Measurements from ENCODE around the gene ALDH5A1. TPM values are rescaled to one million over a fixed set of nuclear protein-coding genes. Genes with fewer than 3 reads are reported as not detected.
"Not testable (repeated sequence)": the region's sequence is repeated elsewhere in the genome, so short reads cannot be mapped to it uniquely, and the experiment has no call there.

The ALDH5A1 gene
- total and polyA plus RNA-seq, 7 donors, result 2.4 to 5.0 (median 2.8) TPM

GRCh38 chr6:24501914-24502313 is 7.1 kb downstream of the ALDH5A1 start:
- Histone ChIP-seq H3K4me1 (no peaks in the 10 kb centered on the region), H3K27ac (no peak overlapping the region), H3K4me3 (no peak overlapping the region), H3K36me3 (peaks cover 0 to 53% (median under 1%) of the 10 kb centered on the region in 4 donors), H3K27me3 (no peaks in the 10 kb centered on the region), H3K9me3 (no peaks in the 10 kb centered on the region)
- DNase-seq, result no peak
- intact Hi-C loops (cut with DNase I), result no loop called here
- TF ChIP-seq CTCF (IDR thresholded peaks at IDR 0.05) (no peak), EP300 (IDR thresholded peaks at IDR 0.05) (no peak), POLR2AphosphoS5 (IDR thresholded peaks at IDR 0.05) (no peak)

DNA sequence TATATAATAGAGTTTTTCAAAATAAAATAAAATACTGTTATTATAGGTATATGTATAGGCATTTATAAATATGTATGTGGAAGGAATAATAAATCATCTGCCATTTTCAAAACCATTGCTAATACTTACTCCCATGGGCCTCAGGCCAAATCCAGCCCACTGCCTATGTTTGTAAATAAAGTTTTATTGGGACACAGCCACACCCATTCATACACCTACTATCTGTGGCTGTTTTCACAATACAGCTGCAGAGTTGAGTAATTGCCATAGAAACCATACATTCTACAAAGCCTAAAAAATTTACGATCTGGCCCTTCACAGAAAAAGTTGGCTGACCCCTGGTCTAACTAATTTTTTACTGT is 9.5 kb downstream of the ALDH5A1 start:
- Histone ChIP-seq H3K36me3 (peaks cover 0 to 64% (median 3%) of the 10 kb centered on the region in 4 donors), H3K27me3 (no peaks in the 10 kb centered on the region), H3K4me1 (no peaks in the 10 kb centered on the region), H3K4me3 (no peak overlapping the region), H3K27ac (no peak overlapping the region), H3K9me3 (no peaks in the 10 kb centered on the region)
- 63 to 73% methylated on average over 1 of the region's 1 CpG for WGBS, 2 donors
- TF ChIP-seq EP300 (IDR thresholded peaks at IDR 0.05), result no peak
- no peak for TF ChIP-seq POLR2A (IDR thresholded peaks at IDR 0.05)
- no peak for TF ChIP-seq CTCF (IDR thresholded peaks at IDR 0.05)
- no peak for TF ChIP-seq POLR2AphosphoS5 (IDR thresholded peaks at IDR 0.05)
- intact Hi-C loops (cut with DNase I), result no loop called here
- no peak for DNase-seq

DNA sequence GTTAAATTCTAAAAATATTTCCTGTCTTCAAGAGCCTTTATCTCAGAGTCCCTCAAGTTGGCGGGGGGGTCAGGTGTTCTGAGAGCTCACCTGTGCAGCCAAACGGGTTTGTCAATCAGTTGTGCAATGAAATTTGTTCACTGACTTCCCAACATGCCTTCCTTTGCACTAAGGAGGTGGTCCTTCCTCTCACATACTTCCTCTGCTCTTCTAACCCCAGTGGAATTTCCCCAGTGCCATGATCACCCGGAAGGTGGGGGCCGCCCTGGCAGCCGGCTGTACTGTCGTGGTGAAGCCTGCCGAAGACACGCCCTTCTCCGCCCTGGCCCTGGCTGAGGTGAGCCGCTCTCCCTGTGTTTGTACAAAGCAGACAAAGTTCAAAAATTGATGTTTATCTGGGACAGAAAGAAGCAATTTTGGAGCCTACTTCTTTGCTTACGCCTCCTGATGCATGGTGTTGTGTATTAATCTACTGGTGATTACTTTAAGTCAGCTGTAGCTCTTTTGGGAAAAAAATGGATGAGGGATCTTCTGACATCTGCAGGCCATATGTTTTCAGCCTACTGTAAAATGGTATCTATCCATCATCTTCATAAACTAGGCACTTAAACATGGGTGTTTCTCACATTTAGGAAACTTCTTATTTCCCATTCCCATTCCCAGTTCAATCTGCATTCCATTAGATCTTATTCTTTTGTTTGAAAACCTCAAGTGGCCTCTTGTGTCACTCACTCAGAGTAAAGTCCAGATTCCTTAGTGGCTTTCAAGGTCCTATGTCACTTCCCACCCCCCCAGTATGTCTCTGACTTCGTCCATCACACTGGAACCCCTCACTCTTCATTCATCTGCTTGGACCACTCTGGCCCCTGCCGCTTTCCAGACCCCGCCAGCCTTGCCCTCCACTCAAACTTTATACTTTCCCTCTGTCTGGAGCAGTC is 10.1 kb downstream of the ALDH5A1 start:
- no peaks in the 10 kb centered on the region for H3K9me3 ChIP-seq
- whole genome bisulfite sequencing, 2 donors, result 44 to 77% methylated on average over 14 of the region's 14 CpGs
- DNase-seq, result no peak
- intact Hi-C loops (cut with DNase I), result no loop called here
- no peaks in the 10 kb centered on the region for H3K4me1 ChIP-seq
- H3K27me3 ChIP-seq, result no peaks in the 10 kb centered on the region
- H3K4me3 ChIP-seq, result no peak overlapping the region
- TF ChIP-seq POLR2AphosphoS5 (IDR thresholded peaks at IDR 0.05), result no peak
- TF ChIP-seq CTCF (IDR thresholded peaks at IDR 0.05), result no peak
- no peak for TF ChIP-seq EP300 (IDR thresholded peaks at IDR 0.05)
- TF ChIP-seq POLR2A (IDR thresholded peaks at IDR 0.05), result no peak
- peaks cover 0 to 64% (median 3%) of the 10 kb centered on the region in 4 donors for H3K36me3 ChIP-seq
- no peak overlapping the region for H3K27ac ChIP-seq

DNA sequence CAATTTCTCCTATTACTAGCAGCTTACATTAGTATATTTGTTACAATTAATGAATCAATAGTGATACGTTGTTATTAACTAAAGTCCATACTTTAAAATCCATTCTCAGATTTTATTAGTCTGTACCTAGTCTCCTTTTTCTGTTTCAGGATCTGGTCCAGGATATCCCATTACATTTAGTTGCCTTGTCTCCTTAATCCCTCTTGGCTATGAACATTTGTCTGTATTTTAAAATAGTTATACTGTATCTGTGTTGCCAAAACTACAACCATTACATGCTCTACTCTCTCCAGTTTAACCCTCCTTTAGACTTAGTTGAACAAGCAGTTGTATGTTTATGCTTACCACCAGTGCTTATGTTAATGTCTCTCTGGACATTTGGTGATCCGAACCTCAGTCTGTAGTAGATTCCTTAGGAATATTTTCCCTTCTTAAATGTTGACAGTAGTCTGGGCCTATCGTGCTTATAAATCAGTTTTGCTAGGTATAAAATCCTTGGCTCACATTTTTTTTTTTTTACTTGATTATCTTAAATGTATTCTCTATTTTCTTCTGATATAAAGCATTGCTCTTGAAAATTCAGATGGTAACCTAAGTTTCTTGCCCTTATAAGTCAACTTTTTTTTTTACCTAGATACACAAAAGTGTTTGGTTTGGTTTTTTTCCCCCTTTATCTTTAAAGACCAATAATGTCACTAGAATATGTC is 12.2 kb downstream of the ALDH5A1 start:
- Histone ChIP-seq H3K4me1 (no peaks in the 10 kb centered on the region), H3K27me3 (no peaks in the 10 kb centered on the region), H3K27ac (no peak overlapping the region), H3K9me3 (no peaks in the 10 kb centered on the region), H3K36me3 (peaks cover 0 to 64% (median 5%) of the 10 kb centered on the region in 4 donors), H3K4me3 (no peak overlapping the region)
- intact Hi-C loops (cut with DNase I), result no loop called here
- TF ChIP-seq CTCF (IDR thresholded peaks at IDR 0.05) (no peak), POLR2AphosphoS5 (IDR thresholded peaks at IDR 0.05) (no peak), EP300 (IDR thresholded peaks at IDR 0.05) (no peak), POLR2A (IDR thresholded peaks at IDR 0.05) (no peak)
- 96 to 98% methylated on average over 3 of the region's 3 CpGs for WGBS, 2 donors
- DNase-seq, result no peak

DNA sequence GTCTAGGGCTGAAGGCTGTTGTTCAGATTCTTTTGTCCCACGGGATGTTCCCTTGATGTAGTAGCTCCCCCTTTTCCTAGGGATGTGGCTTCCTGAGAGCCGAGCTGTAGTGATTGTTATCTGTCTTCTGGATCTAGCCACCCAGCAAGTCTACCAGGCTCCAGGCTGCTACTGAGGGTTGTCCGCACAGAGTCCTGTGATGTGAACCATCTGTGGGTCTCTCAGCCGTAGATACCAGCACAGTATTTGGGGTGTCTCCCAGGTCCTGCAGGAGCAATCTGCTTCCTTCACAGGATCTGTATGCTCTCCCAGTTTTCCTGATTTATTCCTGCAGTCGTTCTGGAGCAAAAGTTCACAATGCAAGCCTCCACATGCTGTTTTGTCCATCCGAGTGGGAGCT is 17.2 kb downstream of the ALDH5A1 start:
- WGBS, 2 donors, result 83 to 85% methylated on average over 6 of the region's 6 CpGs
- intact Hi-C loops (cut with DNase I), result not testable (repeated sequence)

More for the DNA sequence above, 17.2 kb downstream of the ALDH5A1 start:
- H3K27me3 ChIP-seq, H3K27ac ChIP-seq, H3K4me1 ChIP-seq, H3K4me3 ChIP-seq, H3K9me3 ChIP-seq, DNase-seq: not testable (repeated sequence)
- peaks cover 0 to 39% (median 4%) of the 10 kb centered on the region in 4 donors for H3K36me3 ChIP-seq

All from sigmoid colon (tissue), 7 donors.